HL-60/S4 treated with retinoic acid at 250 ng/mL for 4 days and 3 days (cell line): ENCODE measurements around the gene TMPRSS13.

Source experiments
- in situ Hi-C: fragments of 300-500 bp; cut with MboI; formaldehyde crosslinking; loops from 2 replicates; pipeline ENCODE4 v1.7.0; 2022; ENCODE audit warnings: low sequenced_read_pairs

The TMPRSS13 gene

GRCh38 chr11:117860139-117860538 is 69.1 kb downstream of the TMPRSS13 start:
- in situ Hi-C loops, result no loop called here

- in situ Hi-C loops, result no loop called here
Observed at GRCh38 chr11:117859488-117860112, 69.6 kb downstream of the TMPRSS13 start.

GRCh38 chr11:117859061-117859460 is 70.1 kb downstream of the TMPRSS13 start:
- in situ Hi-C loops, result no loop called here

DNA sequence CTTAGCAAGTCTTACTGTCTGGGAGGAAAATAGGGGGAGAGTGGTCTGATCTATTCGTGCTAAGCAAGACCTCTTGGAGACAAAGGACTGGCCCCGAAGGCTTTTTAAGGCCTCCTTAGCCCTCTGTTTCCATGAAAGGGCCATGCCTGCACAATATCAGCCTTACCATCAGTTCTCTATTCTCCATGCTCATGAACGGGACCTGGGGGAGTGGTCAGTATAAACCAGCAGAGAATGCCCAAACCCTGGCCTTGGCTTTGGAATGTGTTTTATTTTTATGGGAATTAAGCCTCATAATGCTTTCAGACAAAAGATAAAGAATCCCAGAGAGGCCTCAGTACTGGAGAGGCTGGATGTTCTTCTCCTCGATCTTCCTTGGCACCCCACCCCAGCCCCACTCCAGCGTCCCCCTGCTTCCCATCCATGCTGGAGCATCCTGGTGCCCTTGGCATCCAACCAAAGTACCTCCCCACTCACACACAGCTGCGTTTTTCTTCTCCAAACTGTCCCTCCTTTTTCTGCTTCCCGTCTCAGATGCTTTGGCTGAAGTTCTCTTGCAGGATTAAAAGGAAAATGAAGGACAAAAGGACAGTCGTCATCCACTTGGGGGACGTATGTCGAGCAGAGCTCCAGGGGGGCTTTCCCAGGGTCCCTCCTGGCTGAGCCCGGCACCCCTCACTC is 71.3 kb downstream of the TMPRSS13 start:
- in situ Hi-C loops, result no loop called here

- in situ Hi-C loops, result no loop called here
Observed at GRCh38 chr11:117855912-117856651, 73.1 kb downstream of the TMPRSS13 start.

- in situ Hi-C loops, result no loop called here
Observed at GRCh38 chr11:117855186-117855845, 73.9 kb downstream of the TMPRSS13 start.

DNA sequence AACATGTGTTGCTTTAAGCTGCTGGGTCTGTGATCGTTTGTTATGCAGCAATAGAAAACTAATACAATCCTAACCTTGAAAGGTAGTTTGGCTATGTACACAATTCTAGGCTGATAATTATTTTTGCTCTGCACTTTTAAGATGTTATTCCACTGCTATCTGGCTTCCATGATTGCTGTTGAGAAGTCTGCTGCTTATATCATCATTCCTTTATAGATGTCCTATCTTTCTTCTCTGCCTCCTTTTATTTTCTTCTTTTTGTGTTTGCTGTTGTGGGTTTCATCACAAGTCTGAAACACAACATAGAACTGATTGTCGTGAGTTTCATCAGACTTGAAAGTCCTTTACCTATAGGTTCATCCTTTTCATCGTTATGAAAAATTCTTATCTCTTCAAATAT is 76.9 kb downstream of the TMPRSS13 start:
- in situ Hi-C loops, result no loop called here

DNA sequence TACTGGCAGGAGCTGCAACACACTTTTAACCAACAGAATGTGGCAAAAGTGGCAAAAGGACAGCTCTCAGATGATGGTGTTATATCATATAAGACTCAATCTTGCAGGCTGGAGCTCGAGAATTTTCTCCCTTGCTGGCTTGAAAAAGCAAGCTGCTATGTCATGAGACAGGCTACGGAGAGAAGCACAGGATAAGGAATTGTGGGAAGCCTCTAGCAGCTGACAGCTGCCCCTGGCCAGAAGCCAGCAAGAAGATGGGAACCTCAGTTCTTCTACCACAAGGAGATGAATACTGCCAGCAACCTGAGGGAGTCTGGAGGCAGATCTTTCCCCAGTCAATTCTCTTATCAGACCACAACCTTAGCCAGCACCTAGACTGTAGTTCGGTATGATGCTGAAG is 77.3 kb downstream of the TMPRSS13 start:
- in situ Hi-C loops, result no loop called here

GRCh38 chr11:117851106-117851505 is 78.1 kb downstream of the TMPRSS13 start:
- in situ Hi-C loops, result no loop called here
